ELR (cell line): ENCODE results near the gene IL22RA1.
A peak's percentile ranks its signal among the peaks of the same experiment; 100 is the strongest.

Source experiments
- DNase-seq: peaks from one replicate; pipeline ENCODE4 v3.0.0-alpha.2; 2015; ENCODE audit warnings: low read depth

Gene IL22RA1

DNA sequence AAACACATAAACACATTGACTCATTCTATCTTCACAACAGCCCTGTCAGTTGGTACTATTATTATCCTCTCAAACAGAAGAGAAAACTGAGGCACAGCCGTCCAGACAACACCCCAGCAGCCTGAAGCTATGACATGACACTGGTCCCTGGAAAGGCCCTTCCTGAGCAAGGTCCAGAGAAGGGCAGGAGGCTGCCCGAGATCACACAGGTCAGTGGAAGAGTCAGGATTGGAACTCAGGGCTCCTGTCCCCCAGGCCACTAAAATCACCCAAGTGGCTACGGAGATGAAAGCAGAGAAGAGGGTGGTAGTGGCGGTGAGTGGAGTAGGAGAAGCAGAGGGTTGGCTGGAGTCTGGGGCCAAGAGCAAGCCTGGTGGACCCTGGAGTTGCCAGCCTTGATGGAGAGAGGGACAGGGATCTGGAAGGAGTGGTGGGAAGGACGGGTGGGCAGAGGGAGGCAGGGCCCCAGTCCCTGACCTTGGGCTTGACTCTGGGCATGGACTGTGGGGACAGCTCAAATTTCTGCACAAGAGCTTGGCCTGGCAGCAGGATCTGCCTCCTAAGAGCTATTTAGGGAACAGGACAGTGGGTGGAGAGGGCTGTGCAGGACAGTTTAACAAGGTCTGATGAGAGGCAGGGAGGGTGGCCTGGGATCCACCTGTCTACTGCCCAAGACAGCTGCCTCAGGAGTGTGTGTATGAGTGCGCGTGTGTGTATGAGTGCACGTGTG lies 46.8 kb downstream of the IL22RA1 start:
- DNase-seq: no peak

DNA sequence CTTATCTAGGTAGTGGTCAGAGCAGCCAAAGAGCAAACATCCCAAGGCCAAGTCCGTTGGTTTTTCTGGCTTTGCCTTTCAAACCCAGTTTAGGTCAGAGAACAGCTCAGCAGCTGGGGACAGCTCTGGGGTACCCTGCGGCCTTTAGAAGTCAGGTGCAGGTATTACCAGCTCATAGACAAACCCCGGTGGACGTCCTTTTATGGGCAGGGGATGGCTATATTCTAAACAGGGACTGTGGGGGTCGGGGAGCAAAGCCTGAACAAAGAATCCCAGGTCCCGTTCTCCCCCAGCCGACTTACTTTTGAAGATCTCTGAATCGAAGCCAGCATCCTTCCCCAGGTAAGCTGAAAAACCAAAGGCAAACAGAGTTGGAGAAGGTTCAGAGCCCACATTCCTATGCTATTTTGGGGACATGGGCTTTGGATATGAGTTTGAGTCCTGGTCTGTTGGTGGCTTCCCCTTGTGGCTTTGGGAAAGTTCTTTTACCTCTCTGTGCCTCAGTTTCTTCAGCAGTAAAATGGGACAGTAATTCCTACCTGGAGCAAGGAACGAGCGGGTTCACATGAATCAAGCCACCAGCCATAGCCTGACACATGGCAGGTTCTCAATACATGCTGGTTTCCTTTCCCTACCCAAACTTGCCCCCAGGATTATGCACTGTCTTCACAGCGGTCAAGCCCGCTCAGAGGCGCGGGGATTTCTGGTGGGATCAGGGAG lies 47.6 kb downstream of the IL22RA1 start:
- no peak for DNase-seq

DNA sequence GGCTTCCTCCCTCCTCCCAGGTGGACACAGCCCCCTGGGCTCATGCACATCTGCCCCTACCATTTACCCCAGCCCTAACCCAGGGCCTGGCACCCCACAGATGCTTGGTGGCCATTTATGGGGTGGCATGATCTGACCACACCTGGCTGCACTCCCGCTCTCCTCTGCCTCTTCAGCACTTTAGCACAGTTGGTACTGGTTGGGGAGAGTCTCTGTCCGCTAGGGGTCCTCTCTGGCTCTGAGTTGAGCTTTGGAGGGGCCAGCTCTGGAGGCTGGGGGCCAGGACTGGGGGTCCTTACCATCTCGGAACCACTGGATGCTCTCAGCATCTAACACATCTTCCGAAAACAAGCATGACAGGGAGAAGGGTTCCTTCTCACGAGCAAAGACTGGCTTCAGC lies 48.4 kb downstream of the IL22RA1 start:
- no peak for DNase-seq

DNA sequence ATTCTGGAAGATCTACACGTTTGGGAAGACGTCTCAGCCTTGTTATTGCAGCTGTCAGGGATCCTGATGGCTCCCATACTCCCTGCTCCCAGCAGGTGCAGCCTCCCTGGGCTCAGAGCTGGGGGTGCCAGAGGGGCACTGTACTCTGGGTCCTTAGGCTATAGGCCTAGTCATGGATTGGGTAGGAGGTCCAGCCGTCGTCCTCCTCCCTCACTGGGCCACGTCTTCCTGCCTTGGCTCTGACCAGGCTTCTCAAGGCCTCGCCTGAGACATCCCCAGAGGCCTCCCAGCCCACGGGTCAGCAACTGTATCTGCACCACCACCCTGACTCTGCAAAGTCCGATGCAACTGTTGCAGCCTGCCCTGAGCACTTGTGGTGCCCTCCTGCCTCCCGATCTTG lies 49.2 kb downstream of the IL22RA1 start:
- no peak for DNase-seq

GRCh38 chr1:24092979-24093378 lies 50.0 kb downstream of the IL22RA1 start:
- no peak for DNase-seq

- no peak for DNase-seq
Measured at GRCh38 chr1:24091971-24092482, 50.9 kb downstream of the IL22RA1 start.

DNA sequence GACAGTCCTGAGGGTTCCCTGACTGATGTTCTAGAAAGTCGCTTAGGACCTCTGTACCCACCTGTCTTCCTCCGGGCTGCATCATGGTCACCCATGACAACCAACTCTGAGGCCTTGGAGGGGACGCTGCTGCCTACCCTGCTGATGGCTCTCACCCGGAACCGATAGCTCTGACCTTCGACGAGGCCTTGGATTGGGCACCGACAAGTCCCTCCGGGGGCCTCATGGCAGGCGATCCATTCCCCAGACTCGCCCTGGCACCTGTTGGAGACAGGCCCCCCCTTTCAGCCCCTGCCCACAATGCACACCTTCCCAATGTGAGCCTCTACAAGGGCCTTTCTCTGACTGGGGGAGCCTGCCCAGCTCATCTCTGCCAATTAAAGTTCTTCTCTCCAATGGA lies 52.2 kb downstream of the IL22RA1 start:
- DNase-seq: no peak

- no peak for DNase-seq
Measured at GRCh38 chr1:24089743-24090555, 53.0 kb downstream of the IL22RA1 start.

- DNase-seq: no peak
Measured at GRCh38 chr1:24089027-24089742, 53.8 kb downstream of the IL22RA1 start.

DNA sequence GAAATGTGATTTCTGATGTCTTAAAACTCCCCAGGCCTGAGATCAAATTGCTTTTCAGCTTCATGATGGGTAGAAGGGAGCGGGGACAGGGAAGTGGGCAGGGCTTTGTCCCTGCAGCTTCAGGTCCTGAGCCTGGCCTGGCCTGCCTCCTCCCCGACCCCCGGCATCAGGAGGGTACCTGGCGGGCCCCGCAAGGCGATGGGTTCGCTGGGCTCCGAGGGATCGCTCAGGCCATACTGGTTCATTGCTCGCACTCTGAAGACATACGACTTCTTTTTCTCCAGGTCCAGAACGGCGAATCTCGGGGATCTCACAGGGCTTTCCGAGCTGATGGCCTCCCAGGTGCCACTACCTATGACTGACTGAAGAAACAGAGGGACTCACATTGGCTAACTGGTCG lies 56.5 kb downstream of the IL22RA1 start:
- DNase-seq: no peak

- no peak for DNase-seq
Measured at GRCh38 chr1:24085546-24085945, 57.4 kb downstream of the IL22RA1 start.

GRCh38 chr1:24085007-24085406 lies 57.9 kb downstream of the IL22RA1 start:
- DNase-seq: no peak

GRCh38 chr1:24084050-24084449 lies 58.9 kb downstream of the IL22RA1 start:
- DNase-seq: no peak

- DNase-seq: no peak
Measured at GRCh38 chr1:24082372-24082771, 60.6 kb downstream of the IL22RA1 start.

DNA sequence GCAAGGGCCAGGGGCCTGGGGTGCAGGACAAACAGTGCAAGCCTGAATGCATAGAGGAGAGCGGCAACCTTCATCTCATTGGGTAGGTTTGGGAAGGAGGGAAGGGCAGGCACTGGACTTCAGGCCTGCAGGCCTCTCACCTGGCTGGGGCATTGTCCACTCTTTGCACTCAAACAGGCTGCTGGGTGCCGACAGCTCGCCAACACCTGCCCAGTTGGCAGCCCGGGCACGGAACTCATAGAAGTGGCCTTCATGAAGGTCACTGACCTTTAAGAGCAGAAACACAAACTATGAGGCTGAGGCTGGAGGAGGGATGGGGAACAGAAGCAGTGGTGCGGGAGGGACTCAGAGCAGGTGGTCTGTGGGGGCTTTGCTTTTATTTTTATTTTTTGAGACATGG lies 61.8 kb downstream of the IL22RA1 start:
- no peak for DNase-seq

DNA sequence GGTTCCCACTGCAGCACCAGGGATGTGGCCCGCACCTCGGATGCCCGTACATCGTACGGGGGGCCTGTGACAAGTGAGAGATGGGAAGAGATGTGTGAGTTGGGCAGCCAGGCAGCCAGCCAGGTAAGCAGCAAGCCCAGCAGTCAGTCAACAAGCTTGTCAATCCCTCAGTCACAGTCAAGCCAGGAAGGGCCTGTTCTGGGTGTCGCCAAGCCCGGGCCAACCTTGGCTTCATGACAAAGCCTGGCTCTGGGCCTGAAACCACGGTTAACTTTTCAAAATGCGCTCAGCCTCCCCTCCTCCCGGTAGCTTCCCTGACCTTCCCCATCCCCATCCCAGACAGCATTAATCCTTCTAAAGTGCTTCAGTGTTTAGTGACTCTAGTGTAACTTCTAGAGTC lies 62.8 kb downstream of the IL22RA1 start:
- no peak for DNase-seq

GRCh38 chr1:24077278-24077978 lies 65.5 kb downstream of the IL22RA1 start:
- no peak for DNase-seq

- DNase-seq: no peak
Measured at GRCh38 chr1:24075946-24076345, 67.0 kb downstream of the IL22RA1 start.

DNA sequence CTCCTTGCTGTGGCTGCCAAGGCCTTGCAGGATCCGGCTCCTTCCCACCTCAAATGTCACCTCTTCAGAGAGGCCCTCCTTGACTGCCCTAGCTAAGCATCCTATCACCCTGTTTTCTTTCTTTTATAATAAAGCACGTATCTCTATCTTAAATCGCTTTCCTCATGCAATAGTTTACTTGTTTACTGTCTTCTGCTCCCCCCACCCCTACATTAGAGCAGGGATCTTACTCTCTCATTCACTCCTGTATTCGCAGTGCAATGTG lies 67.4 kb downstream of the IL22RA1 start:
- no peak for DNase-seq

GRCh38 chr1:24074817-24075589 lies 67.9 kb downstream of the IL22RA1 start:
- peak; percentile 8 for DNase-seq

GRCh38 chr1:24074196-24074595 lies 68.7 kb downstream of the IL22RA1 start:
- DNase-seq: no peak
